ENCODE results near the gene C12orf57. TPM values are rescaled to one million over a fixed set of nuclear protein-coding genes. Genes with fewer than 3 reads are reported as not detected.

The C12orf57 gene
- total and polyA plus RNA-seq, 2 of the 8 experiments (the other 6 are each of a cell fraction or from before 2014, with no cell fraction given), result 174 to 993 TPM

- no peak for TF ChIP-seq USF2 (IDR thresholded peaks at IDR 0.05; ENCODE audit: low read length)
Observed at GRCh38 chr12:6934110-6934509, 9.7 kb upstream of the C12orf57 start (continued).

Data from H1 (cell line).